Activated T-cell treated with anti-CD3 and anti-CD28 coated beads, Interleukin-2, amount 50 U/mL, for 1 hour (primary cell): ENCODE results near the gene CRYZL1.
"Not testable (repeated sequence)": the region's sequence is repeated elsewhere in the genome, so short reads cannot be mapped to it uniquely, and the experiment has no call there.

Source experiments
- DNase-seq: peaks from one replicate; pipeline ENCODE4 v3.0.0-alpha.2; 2020

CRYZL1 gene

GRCh38 chr21:33622253-33622652 lies 19.3 kb downstream of the CRYZL1 start:
- DNase-seq = no peak

- DNase-seq = no peak
Measured at GRCh38 chr21:33619726-33620125, 21.8 kb downstream of the CRYZL1 start.

- no peak for DNase-seq
Measured at GRCh38 chr21:33618407-33618806, 23.1 kb downstream of the CRYZL1 start.

GRCh38 chr21:33617565-33617964 lies 24.0 kb downstream of the CRYZL1 start:
- DNase-seq = not testable (repeated sequence)

- DNase-seq = no peak
Measured at GRCh38 chr21:33611006-33611744, 30.4 kb downstream of the CRYZL1 start.

- no peak for DNase-seq
Measured at GRCh38 chr21:33608559-33608958, 33.0 kb downstream of the CRYZL1 start.

GRCh38 chr21:33598051-33598450 lies 43.5 kb downstream of the CRYZL1 start:
- no peak for DNase-seq

GRCh38 chr21:33588485-33589335 lies 52.8 kb downstream of the CRYZL1 start, which contains the start of gene DONSON:
TSS of gene DONSON (minus strand) at chr21:33588684. CDS start at chr21:33588641, 43 bp downstream.
- peak; percentile 92 for DNase-seq

GRCh38 chr21:33587792-33588484 lies 53.6 kb downstream of the CRYZL1 start:
- no peak for DNase-seq

- no peak for DNase-seq
Measured at GRCh38 chr21:33586927-33587326, 54.6 kb downstream of the CRYZL1 start.

GRCh38 chr21:33584455-33584854 lies 57.1 kb downstream of the CRYZL1 start:
- DNase-seq = no peak

- DNase-seq = no peak
Measured at GRCh38 chr21:33578959-33579542, 62.5 kb downstream of the CRYZL1 start.

GRCh38 chr21:33578214-33578613 lies 63.3 kb downstream of the CRYZL1 start:
- no peak for DNase-seq

- DNase-seq = not testable (repeated sequence)
Measured at GRCh38 chr21:33576741-33577141, 64.8 kb downstream of the CRYZL1 start.

- no peak for DNase-seq
Measured at GRCh38 chr21:33572350-33572749, 69.2 kb downstream of the CRYZL1 start.

- no peak for DNase-seq
Measured at GRCh38 chr21:33569991-33570390, 71.5 kb downstream of the CRYZL1 start.

- no peak for DNase-seq
Measured at GRCh38 chr21:33568448-33568847, 73.1 kb downstream of the CRYZL1 start.

- DNase-seq = no peak
Measured at GRCh38 chr21:33567914-33568313, 73.6 kb downstream of the CRYZL1 start.

GRCh38 chr21:33566514-33566913 lies 75.0 kb downstream of the CRYZL1 start:
- DNase-seq = no peak

- no peak for DNase-seq
Measured at GRCh38 chr21:33562389-33562788, 79.2 kb downstream of the CRYZL1 start.

- DNase-seq = no peak
Measured at GRCh38 chr21:33561373-33561772, 80.2 kb downstream of the CRYZL1 start.

- DNase-seq = no peak
Measured at GRCh38 chr21:33560965-33561364, 80.6 kb downstream of the CRYZL1 start.

- DNase-seq = no peak
Measured at GRCh38 chr21:33559813-33560212, 81.7 kb downstream of the CRYZL1 start.
